AG09319 (cell line): Measurements from ENCODE around the gene LUM.
"Not testable (repeated sequence)": the region's sequence is repeated elsewhere in the genome, so short reads cannot be mapped to it uniquely, and the experiment has no call there.

Experiments used
- DNase-seq: peaks from one replicate; pipeline ENCODE4 v3.0.0-alpha.2; 2010; ENCODE audit warnings: low read depth; ENCODE audit errors: extremely low read depth
- TF ChIP-seq, protein P1 (sequence below): IDR thresholded peaks from 2 replicates; pipeline ENCODE4 v1.5.1; 2011; ENCODE audit warnings: low read depth, mild to moderate bottlenecking, inconsistent platforms, low read length, moderate library complexity

Gene LUM

GRCh38 chr12:91093341-91093740 is 18.0 kb downstream of the LUM start:
- DNase-seq: no peak
- TF ChIP-seq, protein P1, sequence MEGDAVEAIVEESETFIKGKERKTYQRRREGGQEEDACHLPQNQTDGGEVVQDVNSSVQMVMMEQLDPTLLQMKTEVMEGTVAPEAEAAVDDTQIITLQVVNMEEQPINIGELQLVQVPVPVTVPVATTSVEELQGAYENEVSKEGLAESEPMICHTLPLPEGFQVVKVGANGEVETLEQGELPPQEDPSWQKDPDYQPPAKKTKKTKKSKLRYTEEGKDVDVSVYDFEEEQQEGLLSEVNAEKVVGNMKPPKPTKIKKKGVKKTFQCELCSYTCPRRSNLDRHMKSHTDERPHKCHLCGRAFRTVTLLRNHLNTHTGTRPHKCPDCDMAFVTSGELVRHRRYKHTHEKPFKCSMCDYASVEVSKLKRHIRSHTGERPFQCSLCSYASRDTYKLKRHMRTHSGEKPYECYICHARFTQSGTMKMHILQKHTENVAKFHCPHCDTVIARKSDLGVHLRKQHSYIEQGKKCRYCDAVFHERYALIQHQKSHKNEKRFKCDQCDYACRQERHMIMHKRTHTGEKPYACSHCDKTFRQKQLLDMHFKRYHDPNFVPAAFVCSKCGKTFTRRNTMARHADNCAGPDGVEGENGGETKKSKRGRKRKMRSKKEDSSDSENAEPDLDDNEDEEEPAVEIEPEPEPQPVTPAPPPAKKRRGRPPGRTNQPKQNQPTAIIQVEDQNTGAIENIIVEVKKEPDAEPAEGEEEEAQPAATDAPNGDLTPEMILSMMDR: no peak

DNA sequence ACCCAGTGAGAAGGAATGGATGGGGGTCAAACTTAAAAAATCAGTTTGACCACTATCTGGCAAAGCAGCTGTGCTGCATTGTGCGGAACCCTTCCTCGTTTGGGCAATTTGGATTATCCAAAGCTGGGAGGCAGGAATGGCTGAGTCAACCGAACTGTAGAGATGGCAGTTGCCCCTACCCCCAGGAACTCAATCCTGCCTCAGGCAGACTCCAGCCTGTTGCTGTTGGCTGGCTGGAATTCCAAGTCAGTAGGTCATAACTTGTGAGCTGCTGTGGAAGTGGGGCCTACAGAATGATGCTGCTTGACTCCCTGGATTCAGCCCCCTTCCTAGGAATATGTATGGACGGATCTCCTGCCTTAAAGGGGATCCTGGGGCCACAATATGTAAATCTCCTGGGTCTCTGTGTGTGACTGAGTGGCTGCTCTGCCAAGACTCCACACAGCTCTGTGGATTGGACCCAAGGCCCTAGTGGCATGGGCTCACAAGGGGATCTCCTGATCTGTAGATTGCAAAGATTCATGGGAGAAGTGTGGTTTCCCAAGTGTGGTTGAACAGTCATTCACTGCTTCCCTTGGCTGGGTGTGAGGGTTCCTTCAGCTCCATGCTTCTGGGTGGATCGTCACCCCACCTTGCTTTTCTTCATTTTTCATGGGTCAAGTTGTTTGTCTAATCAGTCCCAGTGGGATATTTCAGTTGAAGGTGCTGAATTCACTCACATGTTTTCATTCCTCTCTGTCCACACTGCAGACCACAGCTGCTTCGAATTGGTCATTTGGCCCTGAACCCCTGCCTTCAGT is 19.2 kb downstream of the LUM start:
- no peak for DNase-seq
- TF ChIP-seq, protein P1: no peak

DNA sequence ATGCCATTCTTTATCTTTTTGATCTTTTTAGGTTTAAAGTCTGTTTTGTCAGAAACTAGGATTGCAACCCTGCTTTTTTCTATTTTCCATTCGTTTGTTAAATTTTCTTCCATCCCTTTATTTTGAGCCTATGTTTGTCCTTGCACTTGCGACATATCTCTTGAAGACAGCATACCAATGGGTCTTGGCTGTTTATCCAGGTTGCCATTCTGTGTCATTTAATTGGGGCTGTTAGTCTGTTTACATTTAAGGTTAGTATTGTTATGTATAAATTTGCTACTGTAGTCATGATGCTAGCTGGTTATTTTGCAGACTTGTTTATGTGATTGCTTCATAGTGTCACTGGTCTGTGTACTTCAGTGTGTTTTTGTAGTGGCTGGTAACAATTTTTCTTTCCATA is 21.3 kb downstream of the LUM start:
- DNase-seq: not testable (repeated sequence)

GRCh38 chr12:91080041-91080440 is 31.3 kb downstream of the LUM start:
- no peak for DNase-seq
- TF ChIP-seq, protein P1: no peak

DNA sequence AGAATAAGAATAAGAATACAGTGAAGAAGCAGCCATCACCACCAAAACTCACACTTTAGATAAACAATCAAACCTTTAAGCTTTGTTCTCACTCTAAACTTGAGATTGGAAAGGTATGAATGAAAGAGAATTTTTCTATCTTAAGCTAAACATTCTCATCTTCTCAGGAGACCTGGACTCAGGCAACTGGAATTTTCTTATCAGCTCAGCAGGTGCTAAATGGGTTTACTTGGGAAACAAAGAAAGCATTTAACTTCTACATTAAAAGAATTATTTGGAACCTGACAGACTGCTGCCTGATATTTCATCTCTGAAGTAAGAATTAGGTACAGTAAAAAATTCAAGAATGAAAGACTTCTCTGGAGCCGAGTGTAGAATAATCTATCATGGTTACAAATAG is 32.8 kb downstream of the LUM start:
- DNase-seq: no peak
- TF ChIP-seq, protein P1: no peak

DNA sequence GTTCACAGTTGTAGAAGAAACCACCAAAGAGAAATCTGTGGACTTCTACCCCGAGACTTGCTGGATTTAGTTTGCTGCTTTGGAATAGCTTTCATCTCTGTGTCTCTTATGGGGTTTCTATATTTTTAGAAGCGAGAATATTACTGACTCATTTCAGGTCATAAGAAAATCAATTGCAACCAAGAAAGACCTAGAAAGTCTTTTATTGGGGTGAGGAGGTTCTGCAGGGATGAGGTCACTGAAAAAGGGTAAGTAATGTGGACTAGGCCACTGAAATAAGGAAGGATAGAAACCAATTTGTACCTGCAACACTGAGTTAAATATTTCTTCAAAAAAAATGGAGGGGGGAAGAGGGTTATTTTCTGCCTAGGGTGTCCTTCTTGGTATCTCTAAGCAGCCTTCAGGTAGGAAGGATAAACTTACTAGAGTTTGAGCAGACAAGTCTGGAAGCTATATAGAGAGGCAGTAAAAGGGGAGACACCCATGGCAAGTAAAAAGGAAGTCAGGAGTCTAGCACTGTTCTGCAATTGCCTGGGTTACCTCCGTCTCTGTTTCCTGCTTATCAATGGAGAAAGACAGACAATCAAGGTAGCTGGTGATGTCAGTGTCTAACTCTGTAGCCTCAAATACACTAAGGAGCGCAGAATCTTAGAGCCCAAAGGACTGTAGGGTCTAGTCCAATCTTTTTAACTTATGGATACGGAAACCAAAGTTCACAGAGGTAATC is 33.9 kb downstream of the LUM start:
- TF ChIP-seq, protein P1: no peak
- DNase-seq: no peak

DNA sequence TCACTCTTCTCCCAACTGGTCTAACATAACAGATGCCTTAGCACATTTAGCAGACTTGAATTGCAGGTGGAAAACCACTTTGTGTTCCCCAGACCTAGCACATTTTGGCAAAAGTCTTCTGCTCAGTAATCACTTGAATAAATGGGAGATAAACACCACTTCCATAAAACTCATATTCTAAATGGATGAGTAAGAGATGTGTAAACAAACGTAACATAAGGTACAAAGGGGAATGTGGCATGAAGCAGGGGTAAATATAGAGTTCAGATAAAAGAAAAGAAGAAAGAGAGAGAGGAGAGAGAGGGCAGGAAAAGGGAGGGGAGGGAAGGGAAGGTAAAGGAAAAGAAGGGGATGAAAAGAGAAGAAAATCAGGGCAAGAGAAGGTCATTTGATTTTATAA is 36.4 kb downstream of the LUM start:
- no peak for DNase-seq
- TF ChIP-seq, protein P1: no peak
